ENCODE measurements around the gene PCDH17. TPM values are rescaled to one million over a fixed set of nuclear protein-coding genes. Genes with fewer than 3 reads are reported as not detected.

The PCDH17 gene
- total RNA-seq, 1 donor from 2014 or later, result 3.0 TPM

DNA sequence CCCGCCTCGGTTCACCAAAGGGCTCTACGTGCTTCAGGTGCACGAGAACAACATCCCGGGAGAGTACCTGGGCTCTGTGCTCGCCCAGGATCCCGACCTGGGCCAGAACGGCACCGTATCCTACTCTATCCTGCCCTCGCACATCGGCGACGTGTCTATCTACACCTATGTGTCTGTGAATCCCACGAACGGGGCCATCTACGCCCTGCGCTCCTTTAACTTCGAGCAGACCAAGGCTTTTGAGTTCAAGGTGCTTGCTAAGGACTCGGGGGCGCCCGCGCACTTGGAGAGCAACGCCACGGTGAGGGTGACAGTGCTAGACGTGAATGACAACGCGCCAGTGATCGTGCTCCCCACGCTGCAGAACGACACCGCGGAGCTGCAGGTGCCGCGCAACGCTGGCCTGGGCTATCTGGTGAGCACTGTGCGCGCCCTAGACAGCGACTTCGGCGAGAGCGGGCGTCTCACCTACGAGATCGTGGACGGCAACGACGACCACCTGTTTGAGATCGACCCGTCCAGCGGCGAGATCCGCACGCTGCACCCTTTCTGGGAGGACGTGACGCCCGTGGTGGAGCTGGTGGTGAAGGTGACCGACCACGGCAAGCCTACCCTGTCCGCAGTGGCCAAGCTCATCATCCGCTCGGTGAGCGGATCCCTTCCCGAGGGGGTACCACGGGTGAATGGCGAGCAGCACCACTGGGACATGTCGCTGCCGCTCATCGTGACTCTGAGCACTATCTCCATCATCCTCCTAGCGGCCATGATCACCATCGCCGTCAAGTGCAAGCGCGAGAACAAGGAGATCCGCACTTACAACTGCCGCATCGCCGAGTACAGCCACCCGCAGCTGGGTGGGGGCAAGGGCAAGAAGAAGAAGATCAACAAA lies 2.6 kb downstream of the PCDH17 start:
- no peak for DNase-seq (ENCODE audit: extremely low read depth, low read depth, low spot score)

DNA sequence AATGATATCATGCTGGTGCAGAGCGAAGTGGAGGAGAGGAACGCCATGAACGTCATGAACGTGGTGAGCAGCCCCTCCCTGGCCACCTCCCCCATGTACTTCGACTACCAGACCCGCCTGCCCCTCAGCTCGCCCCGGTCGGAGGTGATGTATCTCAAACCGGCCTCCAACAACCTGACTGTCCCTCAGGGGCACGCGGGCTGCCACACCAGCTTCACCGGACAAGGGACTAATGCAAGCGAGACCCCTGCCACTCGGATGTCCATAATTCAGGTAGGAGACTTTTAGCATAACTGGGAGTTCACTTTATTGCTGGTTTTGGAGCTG lies 3.3 kb downstream of the PCDH17 start:
- DNase-seq (ENCODE audit: extremely low read depth, low read depth, low spot score), result no peak

DNA sequence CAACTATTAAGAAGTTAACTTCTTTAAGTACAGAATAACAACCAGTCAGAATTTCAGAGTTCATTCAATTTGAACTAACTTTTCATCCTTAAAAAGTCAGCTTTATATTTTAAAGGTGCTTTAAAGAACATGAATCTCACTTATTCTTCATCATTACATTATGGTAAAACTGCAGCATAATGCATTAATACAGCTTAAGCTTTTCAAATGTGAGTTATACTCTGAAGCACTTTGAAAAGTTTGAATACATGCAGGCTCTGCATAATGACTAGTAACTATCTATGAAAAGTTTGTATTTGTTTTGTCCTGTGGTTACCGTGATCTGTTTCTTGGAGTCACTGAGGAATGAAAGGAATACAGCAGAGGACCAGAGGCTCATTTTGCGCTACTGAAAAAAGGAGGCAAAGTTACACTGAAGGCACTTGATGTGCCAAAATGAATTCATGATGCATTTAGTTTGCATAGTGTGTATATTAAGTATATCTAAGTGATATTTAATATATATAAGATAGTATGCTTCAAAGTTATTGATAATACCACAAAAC lies 4.1 kb downstream of the PCDH17 start:
- DNase-seq (ENCODE audit: extremely low read depth, low read depth, low spot score), result no peak

DNA sequence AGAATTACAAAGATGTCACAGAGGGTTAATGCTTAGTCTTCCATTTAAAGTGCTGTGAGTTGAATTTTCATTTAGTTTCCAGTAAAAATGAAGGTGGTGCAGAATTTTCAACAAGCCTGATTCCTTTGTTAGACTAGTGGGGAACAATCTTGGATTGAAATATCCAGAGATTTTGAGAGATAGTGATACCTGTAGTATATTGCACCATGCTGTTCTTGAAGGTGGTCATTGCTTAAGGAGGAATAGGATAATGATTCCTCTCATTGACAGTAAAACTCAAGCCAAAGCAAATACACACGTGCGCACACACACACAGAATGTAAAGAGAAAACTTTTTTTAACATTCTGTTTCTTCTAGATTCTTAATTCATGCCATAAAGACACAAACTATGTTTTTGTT lies 5.3 kb downstream of the PCDH17 start:
- DNase-seq (ENCODE audit: extremely low read depth, low read depth, low spot score), result no peak

DNA sequence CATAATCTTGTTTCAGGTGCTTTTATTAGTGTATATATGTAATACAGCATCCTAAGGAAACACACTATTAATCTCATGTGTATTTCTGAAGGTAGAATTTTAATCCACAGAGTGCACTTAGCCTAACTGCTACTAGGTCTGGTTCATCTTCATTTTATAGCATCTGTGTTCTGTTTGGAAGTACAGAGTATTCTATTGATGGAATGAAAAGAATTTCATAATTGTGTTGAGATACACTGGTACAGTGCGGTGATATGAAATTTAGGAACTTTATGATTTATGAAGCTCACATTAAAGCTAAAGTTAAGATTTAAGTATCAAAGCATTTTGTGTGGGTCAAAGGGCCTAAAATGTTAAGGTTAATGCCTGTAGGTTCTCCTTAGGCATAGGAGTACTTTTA lies 6.0 kb downstream of the PCDH17 start:
- no peak for DNase-seq (ENCODE audit: extremely low read depth, low read depth, low spot score)

DNA sequence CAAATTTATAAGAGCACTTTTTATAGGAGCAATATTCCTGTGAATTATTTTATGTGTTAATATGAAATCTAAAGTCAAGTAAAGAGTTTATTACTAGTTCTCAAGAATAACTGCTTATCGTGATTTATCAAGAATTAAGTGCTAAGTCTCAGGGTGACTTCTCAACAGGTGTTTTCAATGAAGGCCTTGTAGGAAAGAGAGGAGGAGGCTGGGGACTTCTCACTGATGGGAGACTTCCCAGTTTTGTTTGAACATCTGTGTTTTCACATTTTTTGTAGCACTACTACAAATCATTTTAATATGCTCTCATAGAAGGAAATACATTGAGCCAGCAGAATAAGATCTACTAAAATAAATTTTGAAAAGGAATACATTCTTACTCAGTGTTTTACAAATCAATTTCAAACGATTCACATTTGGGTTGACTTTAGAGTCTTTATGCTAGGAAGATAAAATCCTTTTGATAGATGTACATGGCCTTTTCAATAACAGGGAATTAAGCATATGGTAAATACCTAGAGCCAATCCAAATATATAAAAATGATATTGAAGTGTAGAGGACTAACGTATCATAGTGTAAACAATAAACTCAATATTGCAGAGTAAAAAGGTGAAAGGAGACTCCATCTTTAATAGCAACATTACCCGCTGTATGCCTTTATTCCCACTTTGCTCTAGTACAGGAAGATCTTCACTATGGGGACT lies 6.8 kb downstream of the PCDH17 start:
- DNase-seq (ENCODE audit: extremely low read depth, low read depth, low spot score), result no peak

DNA sequence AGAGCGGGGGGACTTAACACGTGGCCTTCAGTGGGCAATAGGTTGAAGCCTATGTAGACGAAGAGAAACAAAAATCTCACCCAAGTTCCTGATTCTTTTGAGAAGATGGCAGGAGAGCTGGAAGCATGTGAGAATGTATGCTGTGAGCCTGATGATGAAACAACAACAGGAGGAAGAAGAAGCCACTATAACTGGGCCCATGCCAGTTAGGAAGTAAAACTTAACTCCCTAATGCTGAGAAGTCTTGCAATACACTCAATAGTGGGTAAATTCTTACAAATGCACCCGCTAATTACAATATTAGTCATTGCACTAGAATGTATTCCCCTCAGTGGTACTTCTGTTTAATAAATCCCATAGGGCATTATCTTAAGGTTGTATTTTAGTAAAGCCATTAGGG lies 9.1 kb downstream of the PCDH17 start:
- DNase-seq (ENCODE audit: extremely low read depth, low read depth, low spot score), result no peak

DNA sequence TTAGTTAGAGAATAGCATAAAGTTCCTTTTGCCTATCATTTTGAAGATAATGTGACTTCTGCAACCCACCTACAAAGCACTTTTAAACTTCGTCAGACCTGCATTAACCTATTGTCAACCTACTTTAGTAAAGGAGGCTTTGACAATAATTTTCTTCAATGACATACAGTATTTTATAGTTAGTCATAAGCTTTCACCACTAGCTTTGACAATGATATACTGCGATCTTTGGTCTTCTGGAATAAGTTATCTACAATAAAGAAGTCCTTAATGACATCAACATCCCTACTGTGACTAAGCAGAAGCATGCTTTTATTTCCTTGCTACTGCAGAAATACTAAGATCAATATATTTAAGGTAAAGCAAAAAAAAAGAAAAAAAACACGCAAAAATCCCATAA lies 9.5 kb downstream of the PCDH17 start:
- DNase-seq (ENCODE audit: extremely low read depth, low read depth, low spot score), result no peak

DNA sequence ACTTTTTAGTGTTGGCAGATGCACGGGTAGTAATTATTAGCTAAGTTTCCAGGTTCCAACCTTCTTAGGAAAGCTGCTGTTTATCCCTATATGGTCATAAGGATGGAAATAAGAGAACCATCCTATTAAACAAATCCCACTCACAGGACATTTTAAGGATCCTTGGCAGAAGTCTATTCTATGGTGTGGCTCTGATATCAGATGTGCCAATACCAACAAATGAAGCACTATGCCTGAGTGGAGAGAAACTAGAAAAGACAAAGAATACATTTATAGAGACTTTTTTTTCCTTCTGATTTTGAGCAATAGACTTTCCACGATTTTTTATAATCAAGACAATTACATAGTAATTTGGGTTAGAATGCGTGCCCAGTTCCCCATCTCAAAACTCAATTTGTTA lies 12.6 kb downstream of the PCDH17 start:
- DNase-seq (ENCODE audit: extremely low read depth, low read depth, low spot score), result no peak

DNA sequence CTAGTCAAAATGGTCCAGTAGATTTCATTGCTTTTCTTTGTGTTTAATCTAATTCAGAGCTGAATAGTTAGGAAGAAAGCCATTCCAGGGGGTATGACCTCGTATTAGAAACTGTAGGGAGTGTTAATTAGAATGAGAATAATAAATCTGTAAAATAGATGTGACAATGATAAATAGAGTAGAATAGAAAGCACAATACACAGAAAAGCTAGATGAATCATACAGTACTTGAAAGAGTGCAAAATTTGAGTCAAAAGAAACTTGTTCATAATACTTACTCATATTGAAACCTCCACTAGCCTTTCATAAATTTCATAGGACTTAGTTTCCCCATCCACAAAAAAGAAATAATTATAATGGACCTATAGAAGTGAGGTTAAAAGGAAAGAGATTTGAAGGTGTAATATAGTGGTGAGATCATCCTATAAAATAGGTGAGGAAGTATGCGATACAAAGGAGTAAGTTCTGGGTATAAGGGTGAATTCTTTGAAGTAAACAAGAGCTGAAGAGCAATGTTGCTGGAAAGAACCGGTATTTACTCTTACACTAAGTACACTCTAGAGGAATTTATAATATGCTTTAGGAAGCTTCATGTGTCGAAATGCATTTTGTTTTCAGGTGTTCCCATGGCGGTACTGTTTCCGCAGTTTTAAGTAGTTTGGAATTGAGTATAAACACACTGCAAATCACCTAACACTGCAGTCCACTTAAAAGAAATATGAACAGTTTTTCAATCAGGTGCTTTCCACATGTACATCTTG lies 21.9 kb downstream of the PCDH17 start:
- DNase-seq (ENCODE audit: extremely low read depth, low read depth, low spot score), result no peak

DNA sequence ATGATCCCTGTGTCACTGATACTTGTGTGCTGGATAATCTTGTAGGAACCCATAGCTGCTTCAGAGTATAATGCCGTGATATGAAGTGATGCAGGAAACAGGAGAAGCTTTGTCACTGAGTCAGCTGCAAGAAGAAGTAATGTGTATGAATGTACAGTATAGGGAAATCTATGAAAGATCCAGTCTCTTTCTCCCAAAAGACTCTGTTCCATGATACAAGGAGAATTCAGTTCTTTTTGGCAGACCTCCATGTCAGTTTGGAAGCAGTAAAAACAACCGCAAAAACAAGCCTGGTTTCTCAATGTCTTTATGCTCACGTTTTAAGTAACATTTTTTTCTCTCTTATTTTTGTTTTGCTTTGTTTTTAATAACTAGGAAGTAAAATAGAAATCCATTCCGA lies 33.9 kb downstream of the PCDH17 start:
- no peak for DNase-seq (ENCODE audit: extremely low read depth, low read depth, low spot score)

DNA sequence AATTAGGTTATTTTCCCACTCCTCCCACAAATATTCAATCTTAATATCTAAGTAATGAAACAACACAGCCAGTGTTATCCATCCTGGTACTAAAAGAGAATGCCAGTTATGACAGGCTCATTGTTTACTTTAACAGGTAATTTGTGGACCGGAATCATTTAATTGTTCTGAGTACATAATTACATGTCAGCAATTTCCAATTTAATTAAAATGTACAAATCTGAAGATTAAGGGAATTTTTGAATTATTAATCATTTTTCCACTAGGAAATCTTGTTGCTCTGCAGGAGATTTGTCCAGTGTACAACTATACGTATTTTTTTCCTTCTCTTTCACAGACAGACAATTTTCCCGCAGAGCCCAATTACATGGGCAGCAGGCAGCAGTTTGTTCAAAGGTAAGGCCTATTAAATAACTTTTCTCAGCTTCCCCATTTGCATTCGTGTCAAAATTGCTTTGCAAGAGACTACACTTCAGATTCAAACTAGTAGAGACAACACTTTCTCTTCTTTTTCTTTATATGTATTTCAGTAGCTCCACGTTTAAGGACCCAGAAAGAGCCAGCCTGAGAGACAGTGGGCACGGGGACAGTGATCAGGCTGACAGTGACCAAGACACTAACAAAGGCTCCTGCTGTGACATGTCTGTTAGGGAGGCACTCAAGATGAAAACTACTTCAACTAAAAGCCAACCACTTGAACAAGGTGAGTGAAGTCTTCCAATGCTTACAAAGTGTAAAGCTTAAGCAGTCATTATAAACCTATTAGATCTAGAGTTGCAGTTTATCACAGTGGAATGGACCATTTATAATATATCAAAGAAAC lies 34.8 kb downstream of the PCDH17 start:
- DNase-seq (ENCODE audit: extremely low read depth, low read depth, low spot score), result no peak

DNA sequence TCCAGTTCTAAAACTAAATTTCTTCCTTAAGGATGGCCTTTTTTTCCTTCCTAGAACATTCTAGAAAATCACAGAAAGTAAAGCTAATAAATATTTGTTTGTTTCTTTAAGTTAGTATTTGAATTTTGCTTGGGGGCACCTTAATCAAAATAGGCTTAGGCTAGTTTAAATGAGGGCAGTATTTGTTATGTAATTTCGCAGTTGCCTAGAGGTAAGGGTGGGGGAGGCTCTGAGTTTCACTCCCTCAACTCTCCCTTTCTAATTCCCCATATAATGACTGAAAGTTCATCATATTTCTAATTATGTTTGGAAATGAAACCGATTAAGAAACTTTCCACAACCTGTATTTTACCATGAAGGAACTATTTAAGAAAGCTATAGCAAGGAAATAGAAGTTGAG lies 40.6 kb downstream of the PCDH17 start:
- DNase-seq (ENCODE audit: extremely low read depth, low read depth, low spot score), result no peak

DNA sequence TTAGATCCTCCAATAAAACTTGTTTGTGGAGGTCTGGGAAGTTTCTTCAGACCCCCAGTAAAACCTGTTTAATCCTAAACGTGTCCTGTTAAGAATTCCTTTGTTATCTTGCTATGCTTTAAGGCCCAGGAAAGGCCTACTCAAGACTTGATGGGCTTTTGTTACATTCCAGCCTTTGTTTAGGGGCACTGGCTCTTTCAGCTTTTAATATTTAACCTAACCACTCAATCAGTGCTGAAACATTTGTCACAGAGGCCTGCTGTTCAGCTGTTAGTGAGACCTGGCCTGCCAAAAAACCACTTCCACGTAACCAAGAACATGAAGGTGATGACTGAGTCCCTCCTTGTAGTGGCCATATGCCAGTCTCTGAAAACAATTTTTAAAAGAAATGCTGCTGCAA lies 41.7 kb downstream of the PCDH17 start:
- no peak for DNase-seq (ENCODE audit: extremely low read depth, low read depth, low spot score)

DNA sequence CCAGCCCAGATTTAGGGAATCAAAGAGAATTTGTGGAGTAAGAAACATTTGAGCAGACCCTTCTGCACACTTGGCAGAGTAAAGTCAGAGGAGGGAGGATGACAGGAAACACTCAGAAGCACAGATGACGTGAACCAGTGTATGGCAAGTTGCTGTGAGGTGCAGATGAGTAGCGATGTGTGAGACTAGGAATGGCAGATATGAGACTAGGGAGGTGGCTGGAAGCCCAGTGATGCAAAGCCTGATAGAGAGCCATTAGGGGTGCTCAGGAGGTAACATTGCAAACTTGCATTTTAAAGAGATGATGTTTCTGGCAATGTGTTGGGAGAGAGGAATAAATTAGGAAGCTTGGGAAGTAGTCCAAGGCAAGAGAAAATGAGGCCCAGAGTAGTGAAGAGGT lies 44.0 kb downstream of the PCDH17 start:
- no peak for DNase-seq (ENCODE audit: extremely low read depth, low read depth, low spot score)

DNA sequence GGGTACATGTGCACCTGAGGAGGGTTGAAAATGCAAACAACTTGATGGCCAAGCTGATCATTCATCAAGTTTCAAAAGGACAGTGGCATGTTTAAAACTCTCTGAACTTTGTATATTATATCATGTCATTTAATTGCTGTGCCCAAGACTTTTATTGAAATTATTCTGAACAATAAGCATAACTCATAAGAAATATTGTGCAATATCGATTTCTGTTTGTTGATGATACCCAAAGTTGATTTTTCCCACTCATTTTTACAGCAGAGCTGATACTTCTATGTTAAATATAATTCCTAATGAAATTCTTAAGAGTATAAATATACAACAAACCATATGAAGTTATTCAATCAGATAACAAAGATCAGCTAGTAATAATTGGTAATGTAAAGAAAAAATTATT lies 49.1 kb downstream of the PCDH17 start:
- DNase-seq (ENCODE audit: extremely low read depth, low read depth, low spot score), result no peak

DNA sequence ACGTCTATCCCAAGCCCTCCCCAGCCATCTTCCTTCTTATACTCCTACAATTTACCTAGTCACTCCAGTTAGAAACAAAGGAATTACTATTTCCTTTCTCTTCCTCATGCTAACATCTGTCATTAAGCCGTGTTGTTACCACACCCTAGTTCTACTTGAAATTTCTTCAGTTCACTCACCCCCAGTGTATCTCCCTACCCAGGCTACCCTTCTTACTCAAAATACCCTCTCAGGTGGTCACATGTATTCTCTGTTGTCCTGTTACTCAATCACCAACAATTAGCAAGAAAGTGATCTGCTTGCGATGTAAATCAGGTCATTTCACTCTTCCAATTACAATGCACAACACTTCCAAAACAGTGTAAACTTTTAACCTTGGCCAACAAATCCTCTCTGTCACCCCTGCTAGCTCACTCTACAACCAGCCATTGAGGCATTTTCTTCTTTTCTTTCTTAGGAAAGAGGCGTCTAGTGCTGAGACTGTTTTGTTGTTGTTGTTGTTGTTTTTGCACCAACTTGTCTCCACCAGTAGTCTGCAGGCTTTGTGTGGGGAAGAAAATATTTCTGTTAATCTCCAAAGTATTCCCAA lies 50.7 kb downstream of the PCDH17 start:
- no peak for DNase-seq (ENCODE audit: extremely low read depth, low read depth, low spot score)

DNA sequence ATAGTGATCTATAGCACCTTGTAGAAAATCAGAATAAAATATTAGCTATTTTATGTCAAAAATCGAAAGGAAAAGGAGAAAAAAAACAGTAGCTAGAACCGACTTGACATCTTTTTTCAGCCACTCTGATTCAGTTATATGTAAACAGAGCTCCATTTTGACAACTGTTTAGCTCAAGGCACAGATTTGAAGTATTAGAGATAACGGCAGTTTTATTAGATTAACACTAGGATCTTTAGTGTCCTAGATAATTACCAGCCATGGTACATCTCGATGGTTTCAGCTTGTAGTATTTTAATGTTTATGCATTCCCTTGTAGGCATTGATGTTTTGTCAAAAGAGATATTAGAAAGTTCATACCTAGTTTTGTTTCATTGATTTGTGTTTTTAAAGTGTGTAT lies 67.3 kb downstream of the PCDH17 start:
- DNase-seq (ENCODE audit: extremely low read depth, low read depth, low spot score), result no peak

DNA sequence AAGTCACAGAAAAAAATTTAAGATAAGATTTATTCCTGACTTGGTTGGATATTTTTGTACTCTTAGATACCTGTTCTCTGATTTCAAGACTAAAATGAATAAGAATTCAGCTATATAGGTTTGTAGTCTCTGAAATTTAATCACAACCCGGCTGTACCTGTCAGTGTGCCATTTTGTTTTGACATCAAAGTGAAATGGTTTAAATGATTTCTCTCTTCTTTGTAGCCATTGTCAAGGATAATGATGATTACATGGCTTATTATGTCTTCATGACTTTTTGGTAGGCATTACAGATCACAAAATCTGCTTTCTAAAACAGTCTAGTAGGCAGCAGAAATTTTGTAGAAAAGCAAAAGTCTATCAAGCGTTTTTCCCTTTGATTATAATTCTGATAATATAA lies 72.5 kb downstream of the PCDH17 start:
- DNase-seq (ENCODE audit: extremely low read depth, low read depth, low spot score), result no peak

DNA sequence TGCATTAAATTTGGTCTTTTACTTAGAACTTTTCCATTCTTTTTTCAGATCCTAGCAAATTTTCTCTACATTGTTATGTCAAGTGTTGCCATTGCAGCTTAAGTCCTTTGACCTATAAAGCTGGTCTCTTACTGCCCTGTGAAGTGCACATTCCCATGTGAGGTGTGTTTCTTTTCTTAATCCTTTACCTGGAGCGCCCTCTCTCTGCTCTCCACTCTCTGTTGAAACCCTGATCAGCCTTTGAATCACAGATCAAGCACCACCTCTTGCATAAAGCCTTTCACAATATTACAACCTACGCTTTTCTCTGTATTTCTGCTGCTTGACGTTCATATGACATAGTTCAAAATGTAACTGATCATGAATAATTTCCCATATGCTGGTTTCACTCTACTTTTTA lies 84.8 kb downstream of the PCDH17 start:
- DNase-seq (ENCODE audit: extremely low read depth, low read depth, low spot score), result no peak
